ENCODE measurements around the gene PGAP2.

Gene PGAP2

GRCh38 chr11:3830088-3830487 lies 21.7 kb downstream of the PGAP2 start:
- H3K36me3 ChIP-seq (ENCODE audit: insufficient read depth, low read length) = peaks cover 39% of the 10 kb centered on the region
- no peaks in the 10 kb centered on the region for H3K9me3 ChIP-seq (ENCODE audit: low read length)
- H3K4me3 ChIP-seq (ENCODE audit: low read length) = no peak overlapping the region
- H3K27me3 ChIP-seq (ENCODE audit: insufficient read depth, low read length) = no peaks in the 10 kb centered on the region
- H2AFZ ChIP-seq (ENCODE audit: low read depth, low read length) = no peak overlapping the region
- H3K4me1 ChIP-seq (ENCODE audit: insufficient read depth, low read length) = no peaks in the 10 kb centered on the region

DNA sequence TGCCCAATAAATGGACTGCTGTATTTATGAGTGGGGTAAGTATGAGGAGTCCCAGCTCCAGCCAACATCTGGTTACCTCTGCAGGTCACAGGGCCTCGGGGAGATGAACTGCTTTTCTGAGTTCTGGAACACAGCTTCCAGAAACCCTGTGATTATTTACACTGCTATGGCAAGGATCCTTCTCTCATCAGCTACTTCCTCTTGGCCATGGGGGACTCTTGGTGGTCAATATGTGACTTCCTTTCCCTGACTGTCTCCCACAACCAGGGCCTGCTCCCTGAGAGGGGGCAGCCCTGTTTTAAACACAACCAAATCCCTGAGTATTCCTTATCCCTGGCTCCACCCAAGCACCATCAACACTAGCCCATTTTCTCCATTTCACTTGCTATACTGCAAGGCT lies 22.4 kb downstream of the PGAP2 start:
- Histone ChIP-seq H3K9me3 (ENCODE audit: low read length) (no peaks in the 10 kb centered on the region), H3K4me1 (ENCODE audit: insufficient read depth, low read length) (no peaks in the 10 kb centered on the region), H3K27me3 (ENCODE audit: insufficient read depth, low read length) (no peaks in the 10 kb centered on the region), H3K36me3 (ENCODE audit: insufficient read depth, low read length) (peaks cover 40% of the 10 kb centered on the region), H3K4me3 (ENCODE audit: low read length) (no peak overlapping the region), H2AFZ (ENCODE audit: low read depth, low read length) (no peak overlapping the region)

DNA sequence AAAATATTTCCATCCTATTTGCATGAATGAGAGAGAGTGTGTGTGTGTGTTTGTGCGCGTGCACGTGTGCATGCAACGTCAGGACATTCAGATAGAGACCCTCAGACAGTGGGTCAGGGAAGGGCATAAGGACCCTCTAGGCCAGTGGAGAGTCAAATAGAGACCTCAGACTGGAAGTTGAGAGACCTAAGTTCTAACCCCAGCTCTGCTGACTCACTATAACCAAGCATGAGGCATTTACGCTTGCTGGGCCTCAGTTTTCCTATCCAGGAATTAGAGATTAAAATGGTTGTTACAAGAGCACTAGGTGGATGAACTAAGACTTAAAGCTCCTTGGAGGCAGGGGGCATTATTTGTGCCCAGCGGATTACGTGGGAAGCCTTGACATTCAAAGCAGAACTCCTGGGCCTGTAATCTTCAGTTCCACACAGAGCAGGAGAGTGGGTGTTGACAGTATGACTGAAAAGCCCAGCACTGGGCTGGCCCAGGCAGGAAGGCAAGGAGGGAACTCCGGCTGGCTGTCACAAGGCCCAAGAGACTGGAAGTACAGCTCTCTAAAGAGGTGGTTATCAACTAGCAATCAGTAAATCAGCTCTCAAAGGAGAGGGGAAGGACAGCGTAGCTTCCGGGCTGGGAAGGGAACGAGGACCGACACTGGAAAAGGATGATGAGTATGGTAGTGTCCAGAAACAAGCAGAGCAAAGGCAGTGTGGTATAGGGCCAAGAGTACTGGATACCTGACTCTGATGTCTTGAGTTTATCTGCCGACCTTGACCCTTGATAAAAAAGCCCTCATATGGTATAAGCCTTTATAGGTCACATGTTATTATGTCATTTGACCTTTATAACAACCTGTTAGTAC lies 23.2 kb downstream of the PGAP2 start:
- H3K36me3 ChIP-seq (ENCODE audit: insufficient read depth, low read length) = peaks cover 32% of the 10 kb centered on the region
- H3K9me3 ChIP-seq (ENCODE audit: low read length) = no peaks in the 10 kb centered on the region
- no peaks in the 10 kb centered on the region for H3K4me1 ChIP-seq (ENCODE audit: insufficient read depth, low read length)

GRCh38 chr11:3832816-3833215 lies 24.5 kb downstream of the PGAP2 start:
- Histone ChIP-seq H3K9me3 (ENCODE audit: low read length) (no peaks in the 10 kb centered on the region), H3K36me3 (ENCODE audit: insufficient read depth, low read length) (peaks cover 20% of the 10 kb centered on the region), H2AFZ (ENCODE audit: low read depth, low read length) (no peak overlapping the region), H3K4me3 (ENCODE audit: low read length) (no peak overlapping the region), H3K4me1 (ENCODE audit: insufficient read depth, low read length) (peaks cover under 1% of the 10 kb centered on the region), H3K27me3 (ENCODE audit: insufficient read depth, low read length) (no peaks in the 10 kb centered on the region)

More for the DNA sequence above, 23.2 kb downstream of the PGAP2 start:
- no peak overlapping the region for H3K4me3 ChIP-seq (ENCODE audit: low read length)
- H3K27me3 ChIP-seq (ENCODE audit: insufficient read depth, low read length) = no peaks in the 10 kb centered on the region
- no peak overlapping the region for H2AFZ ChIP-seq (ENCODE audit: low read depth, low read length)

DNA sequence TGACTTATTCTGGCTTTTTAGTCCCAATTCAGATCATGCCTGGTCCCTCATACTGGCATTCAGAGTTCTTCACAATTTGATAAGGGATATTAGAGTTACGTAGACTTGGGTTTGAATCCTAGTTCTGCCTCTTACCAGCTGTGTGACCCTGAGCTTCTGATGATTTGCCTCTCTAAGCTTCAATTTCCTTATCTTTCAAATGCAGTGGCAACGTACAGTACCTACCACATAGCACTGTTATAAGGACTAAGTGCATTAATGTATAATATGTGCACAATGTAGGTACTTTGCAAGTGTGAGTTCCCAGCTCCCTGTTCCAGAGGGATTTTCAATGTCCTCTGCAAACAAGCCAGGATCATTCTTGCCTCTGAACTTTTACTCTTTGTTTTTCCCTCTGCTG lies 25.1 kb downstream of the PGAP2 start:
- Histone ChIP-seq H2AFZ (ENCODE audit: low read depth, low read length) (no peak overlapping the region), H3K4me3 (ENCODE audit: low read length) (no peak overlapping the region), H3K9me3 (ENCODE audit: low read length) (no peaks in the 10 kb centered on the region), H3K4me1 (ENCODE audit: insufficient read depth, low read length) (peaks cover 5% of the 10 kb centered on the region), H3K36me3 (ENCODE audit: insufficient read depth, low read length) (peaks cover 18% of the 10 kb centered on the region), H3K27me3 (ENCODE audit: insufficient read depth, low read length) (no peaks in the 10 kb centered on the region)

DNA sequence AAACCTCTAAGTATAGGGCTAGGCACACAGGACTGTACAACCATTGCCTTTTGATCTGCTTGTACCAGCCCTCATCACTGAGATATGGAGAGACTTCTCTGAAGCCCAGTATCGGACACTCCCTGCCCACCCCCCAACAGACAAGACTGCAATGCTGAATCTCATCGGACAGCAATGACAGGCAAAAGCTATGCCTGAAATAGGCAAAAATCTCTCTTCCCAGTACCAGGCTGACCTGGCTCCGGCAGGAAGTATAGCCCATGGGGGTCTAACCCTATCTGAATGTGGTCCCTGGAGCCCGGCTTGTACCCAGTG lies 25.9 kb downstream of the PGAP2 start:
- no peak overlapping the region for H2AFZ ChIP-seq (ENCODE audit: low read depth, low read length)
- H3K4me3 ChIP-seq (ENCODE audit: low read length) = no peak overlapping the region
- H3K27me3 ChIP-seq (ENCODE audit: insufficient read depth, low read length) = no peaks in the 10 kb centered on the region
- no peaks in the 10 kb centered on the region for H3K9me3 ChIP-seq (ENCODE audit: low read length)
- H3K36me3 ChIP-seq (ENCODE audit: insufficient read depth, low read length) = peaks cover 18% of the 10 kb centered on the region
- H3K4me1 ChIP-seq (ENCODE audit: insufficient read depth, low read length) = peaks cover 5% of the 10 kb centered on the region

- Histone ChIP-seq H3K27me3 (ENCODE audit: insufficient read depth, low read length) (no peaks in the 10 kb centered on the region), H3K36me3 (ENCODE audit: insufficient read depth, low read length) (peaks cover 17% of the 10 kb centered on the region), H3K4me1 (ENCODE audit: insufficient read depth, low read length) (peaks cover 11% of the 10 kb centered on the region)
These were observed 26.5 kb downstream of the PGAP2 start for GRCh38 chr11:3834664-3835461.

GRCh38 chr11:3835751-3836150 lies 27.4 kb downstream of the PGAP2 start:
- Histone ChIP-seq H3K36me3 (ENCODE audit: insufficient read depth, low read length) (peaks cover 9% of the 10 kb centered on the region), H3K9me3 (ENCODE audit: low read length) (no peaks in the 10 kb centered on the region), H3K4me3 (ENCODE audit: low read length) (no peak overlapping the region), H3K27me3 (ENCODE audit: insufficient read depth, low read length) (no peaks in the 10 kb centered on the region), H3K4me1 (ENCODE audit: insufficient read depth, low read length) (peaks cover 13% of the 10 kb centered on the region), H2AFZ (ENCODE audit: low read depth, low read length) (no peak overlapping the region)

More at GRCh38 chr11:3834664-3835461, 26.5 kb downstream of the PGAP2 start:
- H3K9me3 ChIP-seq (ENCODE audit: low read length) = no peaks in the 10 kb centered on the region
- no peak overlapping the region for H2AFZ ChIP-seq (ENCODE audit: low read depth, low read length)
- H3K4me3 ChIP-seq (ENCODE audit: low read length) = no peak overlapping the region

DNA sequence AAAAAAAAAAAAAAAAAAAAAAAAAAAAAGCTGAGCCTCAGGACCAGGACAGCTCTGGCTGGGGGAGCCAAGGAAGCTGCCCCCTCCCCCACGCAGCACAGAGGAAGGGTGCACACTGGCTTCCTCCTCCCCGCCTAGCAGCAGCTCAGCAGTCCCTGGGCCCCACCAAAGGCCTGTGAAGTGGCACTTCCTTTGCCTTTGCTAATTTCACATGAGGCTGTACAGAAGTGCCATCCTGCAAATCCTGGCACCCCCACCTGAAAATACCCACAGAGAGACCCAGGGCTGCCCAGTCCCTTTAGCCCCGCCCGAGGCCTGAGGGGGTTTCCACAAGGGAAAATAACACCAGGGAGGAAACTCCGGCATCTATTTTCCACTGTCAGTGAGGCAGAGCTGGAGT lies 28.5 kb downstream of the PGAP2 start:
- H3K4me3 ChIP-seq (ENCODE audit: low read length) = no peak overlapping the region

GRCh38 chr11:3837793-3838192 lies 29.4 kb downstream of the PGAP2 start:
- peaks cover 16% of the 10 kb centered on the region for H3K4me1 ChIP-seq (ENCODE audit: insufficient read depth, low read length)
- no peak overlapping the region for H3K4me3 ChIP-seq (ENCODE audit: low read length)
- peaks cover 4% of the 10 kb centered on the region for H3K36me3 ChIP-seq (ENCODE audit: insufficient read depth, low read length)
- no peak overlapping the region for H2AFZ ChIP-seq (ENCODE audit: low read depth, low read length)
- no peaks in the 10 kb centered on the region for H3K9me3 ChIP-seq (ENCODE audit: low read length)
- H3K27me3 ChIP-seq (ENCODE audit: insufficient read depth, low read length) = no peaks in the 10 kb centered on the region

More for the DNA sequence above, 28.5 kb downstream of the PGAP2 start:
- Histone ChIP-seq H3K9me3 (ENCODE audit: low read length) (no peaks in the 10 kb centered on the region), H3K36me3 (ENCODE audit: insufficient read depth, low read length) (peaks cover 4% of the 10 kb centered on the region), H3K4me1 (ENCODE audit: insufficient read depth, low read length) (peaks cover 14% of the 10 kb centered on the region), H3K27me3 (ENCODE audit: insufficient read depth, low read length) (no peaks in the 10 kb centered on the region), H2AFZ (ENCODE audit: low read depth, low read length) (no peak overlapping the region)

GRCh38 chr11:3838504-3838903 lies 30.1 kb downstream of the PGAP2 start:
- Histone ChIP-seq H3K4me3 (ENCODE audit: low read length) (no peak overlapping the region), H3K4me1 (ENCODE audit: insufficient read depth, low read length) (peaks cover 16% of the 10 kb centered on the region), H3K9me3 (ENCODE audit: low read length) (no peaks in the 10 kb centered on the region), H2AFZ (ENCODE audit: low read depth, low read length) (no peak overlapping the region), H3K27me3 (ENCODE audit: insufficient read depth, low read length) (no peaks in the 10 kb centered on the region), H3K36me3 (ENCODE audit: insufficient read depth, low read length) (peaks cover 4% of the 10 kb centered on the region)

GRCh38 chr11:3840004-3840869 lies 31.9 kb downstream of the PGAP2 start:
- Histone ChIP-seq H3K9me3 (ENCODE audit: low read length) (no peaks in the 10 kb centered on the region), H3K36me3 (ENCODE audit: insufficient read depth, low read length) (peaks cover 2% of the 10 kb centered on the region), H3K4me1 (ENCODE audit: insufficient read depth, low read length) (peaks cover 16% of the 10 kb centered on the region), H3K27me3 (ENCODE audit: insufficient read depth, low read length) (no peaks in the 10 kb centered on the region), H2AFZ (ENCODE audit: low read depth, low read length) (peak overlapping the region; percentile 68), H3K4me3 (ENCODE audit: low read length) (peak overlapping the region; percentile 61)
